GM12891 (cell line): Measurements from ENCODE around the gene UGCG.
"Not testable (repeated sequence)": the region's sequence is repeated elsewhere in the genome, so short reads cannot be mapped to it uniquely, and the experiment has no call there.

Experiments
- POLR2A ChIP-seq: IDR thresholded peaks from 2 replicates; pipeline ENCODE4 v1.6.1; 2011; ENCODE audit warnings: low read depth, low read length, control low read depth
- POLR2AphosphoS5 ChIP-seq: IDR thresholded peaks from 2 replicates; pipeline ENCODE4 v1.6.1; 2011; ENCODE audit warnings: low read depth, low read length, control low read depth

DNA sequence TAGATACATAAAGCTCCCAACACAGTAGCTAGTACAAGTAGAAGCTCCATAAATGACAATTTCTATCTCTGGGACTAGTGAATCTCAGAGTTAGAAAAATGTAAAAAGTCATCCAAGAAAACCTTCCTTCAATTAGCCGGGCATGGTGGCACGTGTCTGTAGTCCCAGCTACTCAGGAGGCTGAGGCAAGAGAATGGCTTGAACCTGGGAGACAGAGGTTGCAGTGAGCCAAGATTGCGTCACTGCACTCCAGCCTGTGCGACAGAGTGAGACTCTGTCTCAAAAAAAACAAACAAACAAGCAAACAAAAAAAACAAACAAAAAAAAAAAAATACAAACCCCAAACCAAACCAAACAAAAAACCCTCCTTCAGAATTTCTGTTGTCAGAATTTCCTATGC is 63.9 kb downstream of the UGCG start:
- not testable (repeated sequence) for TF ChIP-seq POLR2A, POLR2AphosphoS5
